ENCODE results near the gene OR10H2.

OR10H2 gene

DNA sequence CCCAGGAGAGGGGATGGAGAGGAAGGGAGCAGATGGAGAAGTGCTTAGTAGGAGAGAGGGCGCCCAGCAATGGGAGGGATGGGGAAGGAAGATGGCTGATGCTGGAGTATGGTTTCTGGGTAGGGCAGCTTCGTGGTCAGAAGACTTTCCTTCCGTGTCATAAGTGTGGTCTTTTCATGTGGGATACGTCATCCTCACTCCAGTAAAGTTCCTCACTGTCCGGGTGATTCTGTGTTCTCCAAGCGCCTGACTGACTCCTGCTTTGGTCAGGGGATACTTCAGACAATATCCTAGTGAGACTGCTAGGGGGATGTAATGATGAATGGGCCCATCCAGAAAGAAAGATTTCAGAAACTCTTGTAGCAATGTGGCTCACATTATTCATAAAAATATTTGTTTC, 6.1 kb downstream of the OR10H2 start:
- H3K4me3 ChIP-seq (IDR thresholded peaks at IDR 0.05; ENCODE audit: insufficient read depth, low read depth, low read length), result no peak overlapping the region
- TF ChIP-seq, protein P1, sequence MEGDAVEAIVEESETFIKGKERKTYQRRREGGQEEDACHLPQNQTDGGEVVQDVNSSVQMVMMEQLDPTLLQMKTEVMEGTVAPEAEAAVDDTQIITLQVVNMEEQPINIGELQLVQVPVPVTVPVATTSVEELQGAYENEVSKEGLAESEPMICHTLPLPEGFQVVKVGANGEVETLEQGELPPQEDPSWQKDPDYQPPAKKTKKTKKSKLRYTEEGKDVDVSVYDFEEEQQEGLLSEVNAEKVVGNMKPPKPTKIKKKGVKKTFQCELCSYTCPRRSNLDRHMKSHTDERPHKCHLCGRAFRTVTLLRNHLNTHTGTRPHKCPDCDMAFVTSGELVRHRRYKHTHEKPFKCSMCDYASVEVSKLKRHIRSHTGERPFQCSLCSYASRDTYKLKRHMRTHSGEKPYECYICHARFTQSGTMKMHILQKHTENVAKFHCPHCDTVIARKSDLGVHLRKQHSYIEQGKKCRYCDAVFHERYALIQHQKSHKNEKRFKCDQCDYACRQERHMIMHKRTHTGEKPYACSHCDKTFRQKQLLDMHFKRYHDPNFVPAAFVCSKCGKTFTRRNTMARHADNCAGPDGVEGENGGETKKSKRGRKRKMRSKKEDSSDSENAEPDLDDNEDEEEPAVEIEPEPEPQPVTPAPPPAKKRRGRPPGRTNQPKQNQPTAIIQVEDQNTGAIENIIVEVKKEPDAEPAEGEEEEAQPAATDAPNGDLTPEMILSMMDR (conservative IDR thresholded peaks at IDR 0.05; ENCODE audit: low read depth, low read length), result no peak

DNA sequence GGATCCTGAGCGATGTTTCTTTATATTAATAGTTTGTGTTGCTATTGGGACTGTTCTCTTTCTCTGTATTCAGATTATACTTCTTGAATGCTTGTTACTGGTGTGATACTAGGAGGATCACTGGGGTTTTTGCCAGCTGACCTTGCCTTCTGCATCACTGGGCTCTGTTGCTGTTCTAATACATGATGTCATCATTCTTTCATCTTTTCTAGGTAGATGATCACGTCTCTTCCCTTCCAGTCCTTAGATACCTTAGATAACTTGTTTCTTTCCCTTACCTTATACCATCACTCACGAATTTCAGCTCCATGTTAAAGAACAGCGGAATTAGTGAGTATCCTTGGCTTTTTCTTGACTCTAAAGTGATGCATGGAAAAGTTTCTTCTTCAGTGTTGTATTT, 9.9 kb downstream of the OR10H2 start, which contains the start of gene OR10H3:
Gene OR10H3 (plus strand): TSS at position 264 of the 400 bp plus-strand sequence. CDS start 3,408 bp downstream, outside the sequence.
- TF ChIP-seq, protein P1 (conservative IDR thresholded peaks at IDR 0.05; ENCODE audit: low read depth, low read length), result no peak
- Histone ChIP-seq H3K4me1 (ENCODE audit: low read depth, poor library complexity, severe bottlenecking) (no peaks in the 10 kb centered on the region), H2AFZ (ENCODE audit: low read depth) (no peak within 1 kb of the TSS)

More for the DNA sequence above, 6.1 kb downstream of the OR10H2 start:
- Histone ChIP-seq H2AFZ (ENCODE audit: low read depth) (no peak overlapping the region), H3K4me2 (no peak overlapping the region), H3K4me1 (ENCODE audit: low read depth, poor library complexity, severe bottlenecking) (no peaks in the 10 kb centered on the region), H3K79me2 (ENCODE audit: insufficient read depth, low read depth) (no peaks in the 10 kb centered on the region), H4K20me1 (ENCODE audit: insufficient read depth) (no peaks in the 10 kb centered on the region), H3K27ac (no peak overlapping the region), H3K9ac (no peak overlapping the region), H3K36me3 (ENCODE audit: insufficient read depth) (no peaks in the 10 kb centered on the region), H3K27me3 (ENCODE audit: insufficient read depth, low read depth) (0 out of 2 replicates have a peak, but pooled peaks cover 3% of the 10 kb centered on the region)

GRCh38 chr19:15740785-15741184, 13.0 kb downstream of the OR10H2 start:
- TF ChIP-seq, protein P1 (conservative IDR thresholded peaks at IDR 0.05; ENCODE audit: low read depth, low read length), result no peak
- H3K4me1 ChIP-seq (ENCODE audit: low read depth, poor library complexity, severe bottlenecking), result no peaks in the 10 kb centered on the region

More for the DNA sequence above, 9.9 kb downstream of the OR10H2 start, which contains the start of gene OR10H3:
- Histone ChIP-seq H3K27me3 (ENCODE audit: insufficient read depth, low read depth) (0 out of 2 replicates have a peak, but pooled peaks cover 3% of the 10 kb centered on the region), H3K4me3 (IDR thresholded peaks at IDR 0.05; ENCODE audit: insufficient read depth, low read depth, low read length) (no peak within 1 kb of the TSS), H3K27ac (no peak within 1 kb of the TSS), H3K9ac (no peak within 1 kb of the TSS), H3K4me2 (no peak within 1 kb of the TSS), H3K36me3 (ENCODE audit: insufficient read depth) (no peaks in the 10 kb centered on the region), H3K79me2 (ENCODE audit: insufficient read depth, low read depth) (no peaks in the 10 kb centered on the region), H4K20me1 (ENCODE audit: insufficient read depth) (no peaks in the 10 kb centered on the region)

GRCh38 chr19:15748239-15748638, 20.4 kb downstream of the OR10H2 start:
- Histone ChIP-seq H3K36me3 (ENCODE audit: insufficient read depth) (no peaks in the 10 kb centered on the region), H3K4me1 (ENCODE audit: low read depth, poor library complexity, severe bottlenecking) (no peaks in the 10 kb centered on the region), H3K9ac (no peak overlapping the region), H3K79me2 (ENCODE audit: insufficient read depth, low read depth) (no peaks in the 10 kb centered on the region), H3K27me3 (ENCODE audit: insufficient read depth, low read depth) (peaks cover 11% of the 10 kb centered on the region), H4K20me1 (ENCODE audit: insufficient read depth) (no peaks in the 10 kb centered on the region), H2AFZ (ENCODE audit: low read depth) (no peak overlapping the region), H3K4me2 (no peak overlapping the region), H3K4me3 (IDR thresholded peaks at IDR 0.05; ENCODE audit: insufficient read depth, low read depth, low read length) (no peak overlapping the region), H3K27ac (no peak overlapping the region)
- TF ChIP-seq, protein P1 (conservative IDR thresholded peaks at IDR 0.05; ENCODE audit: low read depth, low read length), result no peak

More at GRCh38 chr19:15740785-15741184, 13.0 kb downstream of the OR10H2 start:
- no peaks in the 10 kb centered on the region for H3K79me2 ChIP-seq (ENCODE audit: insufficient read depth, low read depth)
- peaks cover 11% of the 10 kb centered on the region for H3K27me3 ChIP-seq (ENCODE audit: insufficient read depth, low read depth)
- H4K20me1 ChIP-seq (ENCODE audit: insufficient read depth), result no peaks in the 10 kb centered on the region
- no peak overlapping the region for H2AFZ ChIP-seq (ENCODE audit: low read depth)
- H3K4me3 ChIP-seq (IDR thresholded peaks at IDR 0.05; ENCODE audit: insufficient read depth, low read depth, low read length), result no peak overlapping the region
- H3K9ac ChIP-seq, result no peak overlapping the region
- no peak overlapping the region for H3K27ac ChIP-seq
- no peak overlapping the region for H3K4me2 ChIP-seq
- H3K36me3 ChIP-seq (ENCODE audit: insufficient read depth), result no peaks in the 10 kb centered on the region
